ENCODE results near the gene RGMA.

Gene RGMA

DNA sequence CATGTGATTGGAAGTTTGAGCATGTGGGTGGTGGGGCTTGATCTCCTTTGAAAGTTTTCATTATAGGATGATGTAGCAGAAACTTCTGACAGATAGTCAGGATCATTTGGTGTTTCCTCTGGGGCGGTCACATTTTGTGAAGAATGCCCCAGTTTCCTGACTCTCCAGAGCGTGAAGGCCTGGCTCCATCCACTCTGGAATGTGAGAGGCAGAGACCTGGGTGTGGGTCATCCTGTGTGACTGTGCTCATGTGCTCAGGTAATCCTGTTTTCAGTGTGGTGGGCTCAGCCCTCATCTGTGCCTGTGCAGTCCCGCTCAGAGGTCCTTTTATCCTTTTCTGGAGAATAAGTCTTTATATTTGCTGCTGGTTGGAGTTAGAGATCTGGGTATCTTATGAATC is 81.0 kb downstream of the RGMA start:
- TF ChIP-seq, protein P1, sequence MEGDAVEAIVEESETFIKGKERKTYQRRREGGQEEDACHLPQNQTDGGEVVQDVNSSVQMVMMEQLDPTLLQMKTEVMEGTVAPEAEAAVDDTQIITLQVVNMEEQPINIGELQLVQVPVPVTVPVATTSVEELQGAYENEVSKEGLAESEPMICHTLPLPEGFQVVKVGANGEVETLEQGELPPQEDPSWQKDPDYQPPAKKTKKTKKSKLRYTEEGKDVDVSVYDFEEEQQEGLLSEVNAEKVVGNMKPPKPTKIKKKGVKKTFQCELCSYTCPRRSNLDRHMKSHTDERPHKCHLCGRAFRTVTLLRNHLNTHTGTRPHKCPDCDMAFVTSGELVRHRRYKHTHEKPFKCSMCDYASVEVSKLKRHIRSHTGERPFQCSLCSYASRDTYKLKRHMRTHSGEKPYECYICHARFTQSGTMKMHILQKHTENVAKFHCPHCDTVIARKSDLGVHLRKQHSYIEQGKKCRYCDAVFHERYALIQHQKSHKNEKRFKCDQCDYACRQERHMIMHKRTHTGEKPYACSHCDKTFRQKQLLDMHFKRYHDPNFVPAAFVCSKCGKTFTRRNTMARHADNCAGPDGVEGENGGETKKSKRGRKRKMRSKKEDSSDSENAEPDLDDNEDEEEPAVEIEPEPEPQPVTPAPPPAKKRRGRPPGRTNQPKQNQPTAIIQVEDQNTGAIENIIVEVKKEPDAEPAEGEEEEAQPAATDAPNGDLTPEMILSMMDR (IDR thresholded peaks at IDR 0.05; ENCODE audit: borderline replicate concordance, insufficient read depth, low read depth, low read length) = no peak
- no peak overlapping the region for H3K4me3 ChIP-seq (ENCODE audit: low read depth, low read length)

DNA sequence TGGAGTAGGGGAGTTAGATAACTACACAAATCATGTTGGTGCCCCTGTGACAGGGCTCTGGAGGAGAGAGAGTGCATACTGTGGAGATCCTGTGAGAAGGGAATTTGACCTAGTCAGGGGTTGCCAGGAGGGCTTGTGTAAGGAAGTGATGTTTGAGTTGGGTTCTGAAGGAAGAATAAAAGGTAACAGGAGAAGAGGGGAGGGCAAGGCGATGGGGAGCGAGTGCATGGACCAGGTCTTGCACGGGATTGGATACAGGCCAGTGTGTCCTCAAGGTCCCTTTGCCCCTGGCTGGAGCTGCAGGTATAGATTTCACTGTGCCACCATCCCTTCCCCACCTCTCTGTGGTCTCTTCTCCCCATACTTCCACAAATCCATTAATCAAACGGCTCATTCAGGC is 83.9 kb downstream of the RGMA start:
- no peak overlapping the region for H3K4me3 ChIP-seq (ENCODE audit: low read depth, low read length)
- TF ChIP-seq, protein P1 (IDR thresholded peaks at IDR 0.05; ENCODE audit: borderline replicate concordance, insufficient read depth, low read depth, low read length) = no peak

DNA sequence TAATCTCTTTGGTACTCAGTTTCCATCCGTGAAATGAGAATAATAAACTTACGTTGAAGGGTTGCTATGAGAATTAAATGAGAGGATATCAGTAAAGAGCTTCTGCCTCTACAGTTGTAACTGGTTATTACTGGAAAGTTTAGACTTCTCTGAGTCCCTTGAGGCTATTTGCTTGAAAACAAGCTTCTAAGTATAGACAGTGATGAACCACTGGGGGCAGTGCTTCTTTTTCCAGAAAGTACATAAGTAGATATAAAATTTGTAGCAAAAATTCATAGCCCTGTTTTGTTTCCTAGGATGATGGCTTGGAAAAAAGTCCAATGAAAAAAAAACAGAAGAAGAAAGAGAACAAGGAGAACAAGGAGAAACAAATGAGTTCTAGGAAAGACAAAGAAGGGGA is 87.1 kb downstream of the RGMA start:
- TF ChIP-seq, protein P1 (IDR thresholded peaks at IDR 0.05; ENCODE audit: borderline replicate concordance, insufficient read depth, low read depth, low read length) = no peak
- H3K4me3 ChIP-seq (ENCODE audit: low read depth, low read length) = no peak overlapping the region

DNA sequence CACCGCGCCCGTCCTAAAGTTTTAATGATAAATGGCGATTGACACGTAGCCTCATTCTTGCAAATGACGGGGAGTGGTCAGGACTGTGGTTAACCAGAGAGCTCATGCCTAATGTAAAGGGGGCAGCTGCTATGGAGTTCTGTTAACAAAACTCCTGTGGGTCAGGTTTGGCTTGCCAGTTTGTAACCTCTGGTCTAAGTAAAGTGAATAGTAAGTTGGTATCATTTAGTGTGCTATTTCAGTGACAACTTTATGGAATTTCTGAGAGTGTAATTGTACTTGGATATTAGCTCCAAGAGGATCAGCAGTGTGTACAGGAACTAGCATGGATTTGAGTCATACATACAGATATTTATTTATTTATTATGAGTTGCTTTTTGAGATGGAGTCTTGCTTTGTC is 87.9 kb downstream of the RGMA start:
- H3K4me3 ChIP-seq (ENCODE audit: low read depth, low read length) = no peak overlapping the region
- TF ChIP-seq, protein P1 (IDR thresholded peaks at IDR 0.05; ENCODE audit: borderline replicate concordance, insufficient read depth, low read depth, low read length) = no peak

DNA sequence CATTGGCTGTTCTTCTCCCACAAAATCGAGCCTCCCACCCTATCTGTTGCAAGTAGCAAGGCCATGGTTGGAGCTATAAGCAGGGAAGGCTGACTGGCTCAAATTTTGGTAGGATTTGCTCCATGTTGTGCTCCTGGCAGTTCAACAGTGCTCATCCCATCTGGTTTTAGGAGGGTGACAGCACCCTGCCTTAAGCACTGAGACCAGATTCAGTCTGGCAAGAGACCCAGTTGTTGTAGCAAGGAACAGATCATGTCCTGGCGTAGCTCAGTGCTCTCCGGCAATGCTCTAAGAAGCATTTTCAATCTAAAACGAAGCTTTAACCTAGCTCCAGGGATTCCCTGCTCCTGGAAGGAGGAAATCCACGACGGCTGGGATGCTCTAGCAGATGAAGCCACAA is 91.2 kb downstream of the RGMA start:
- no peak overlapping the region for H3K4me3 ChIP-seq (ENCODE audit: low read depth, low read length)
- TF ChIP-seq, protein P1 (IDR thresholded peaks at IDR 0.05; ENCODE audit: borderline replicate concordance, insufficient read depth, low read depth, low read length) = no peak

DNA sequence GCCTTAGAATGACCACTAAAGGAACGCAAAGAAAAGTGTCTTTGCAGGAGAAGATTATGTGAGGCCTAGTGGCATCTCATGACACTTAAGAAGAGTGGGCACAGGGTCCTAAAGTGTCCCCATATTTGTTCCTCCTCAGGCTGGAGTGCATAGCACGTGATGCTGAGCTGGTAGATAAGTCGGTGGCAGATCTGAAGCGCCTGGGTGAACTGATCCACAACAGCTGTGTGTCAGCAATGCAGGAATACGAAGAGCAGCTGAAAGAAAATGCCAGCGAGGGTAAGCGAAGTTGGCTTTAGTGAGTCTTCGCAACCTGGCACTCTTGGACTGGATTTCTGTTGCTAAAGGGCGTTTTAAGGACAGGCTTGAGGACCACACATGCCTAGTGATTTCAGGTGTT is 96.3 kb downstream of the RGMA start:
- TF ChIP-seq, protein P1 (IDR thresholded peaks at IDR 0.05; ENCODE audit: borderline replicate concordance, insufficient read depth, low read depth, low read length) = no peak
- H3K4me3 ChIP-seq (ENCODE audit: low read depth, low read length) = no peak overlapping the region

DNA sequence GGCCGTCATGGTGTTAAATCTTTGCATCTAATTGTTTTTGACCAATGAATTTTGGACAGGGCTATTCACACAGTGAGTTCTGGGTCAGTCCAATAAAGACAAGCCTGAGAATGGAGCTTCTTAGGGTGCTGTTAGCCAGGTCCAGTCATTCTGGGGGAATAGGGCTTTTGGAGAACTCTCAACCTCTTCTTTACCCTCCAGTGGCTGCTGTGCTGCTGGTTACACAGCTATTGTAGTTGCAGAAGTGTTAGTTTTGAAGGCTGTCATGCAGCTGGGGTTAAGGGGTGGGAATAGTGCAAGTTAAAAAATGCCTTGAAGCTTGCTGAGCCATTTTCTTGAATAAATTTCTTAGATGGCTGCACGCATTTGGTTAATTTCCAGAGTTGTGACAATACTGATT is 99.0 kb downstream of the RGMA start:
- no peak overlapping the region for H3K4me3 ChIP-seq (ENCODE audit: low read depth, low read length)
- TF ChIP-seq, protein P1 (IDR thresholded peaks at IDR 0.05; ENCODE audit: borderline replicate concordance, insufficient read depth, low read depth, low read length) = no peak

Measured in GM12875 (cell line).